GM13976 (cell line): Measurements from ENCODE around the gene IGSF8.

Source experiments
- DNase-seq: peaks from one replicate; pipeline ENCODE4 v3.0.0; 2012; ENCODE audit warnings: low spot score
- in situ Hi-C: fragments of 300-500 bp; cut with MboI; formaldehyde crosslinking; loops from one replicate; pipeline ENCODE4 v1.12.0; 2022; ENCODE audit warnings: low sequenced_read_pairs, mixed read lengths, inconsistent platforms; ENCODE audit not compliant: unreplicated experiment
- TF ChIP-seq, protein P1 (sequence below): IDR thresholded peaks from 2 replicates; pipeline ENCODE4 v1.5.1; 2012; ENCODE audit warnings: borderline replicate concordance, mild to moderate bottlenecking; ENCODE audit not compliant: insufficient read depth; ENCODE audit errors: extremely low read depth, missing control alignments, control extremely low read depth

The IGSF8 gene

DNA sequence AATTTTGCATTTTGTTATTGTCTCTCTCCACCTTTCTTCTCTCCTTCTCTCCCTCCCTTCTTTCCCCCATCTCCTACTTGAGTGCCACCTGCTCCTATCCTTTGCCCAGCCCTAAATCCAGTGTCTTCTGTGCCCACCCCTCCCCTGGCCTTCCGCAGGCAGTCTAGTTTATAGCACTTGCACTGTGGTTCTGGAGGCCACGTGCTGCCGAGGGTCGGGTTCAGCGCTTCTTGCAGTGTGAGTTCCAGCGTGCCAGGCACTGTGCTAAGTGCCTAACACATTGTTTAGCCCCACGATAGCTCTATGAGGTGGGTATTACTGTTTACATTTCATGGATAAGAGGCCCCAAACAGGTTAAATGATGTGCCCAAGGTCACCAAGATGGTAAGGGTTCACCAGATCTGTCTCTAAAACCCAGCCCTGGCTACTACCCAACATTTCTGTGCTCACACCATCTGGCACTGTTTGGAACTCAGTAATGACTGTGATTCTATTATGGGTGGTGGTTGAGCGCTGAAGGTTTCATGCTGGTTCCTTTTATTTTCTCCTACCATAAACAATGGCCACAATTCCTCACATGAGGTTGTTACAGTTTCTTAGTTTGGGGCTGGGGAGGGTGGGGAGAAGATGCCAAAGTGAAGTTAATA, 38.9 kb upstream of the IGSF8 start:
- in situ Hi-C loops, result no loop called here
- TF ChIP-seq, protein P1, sequence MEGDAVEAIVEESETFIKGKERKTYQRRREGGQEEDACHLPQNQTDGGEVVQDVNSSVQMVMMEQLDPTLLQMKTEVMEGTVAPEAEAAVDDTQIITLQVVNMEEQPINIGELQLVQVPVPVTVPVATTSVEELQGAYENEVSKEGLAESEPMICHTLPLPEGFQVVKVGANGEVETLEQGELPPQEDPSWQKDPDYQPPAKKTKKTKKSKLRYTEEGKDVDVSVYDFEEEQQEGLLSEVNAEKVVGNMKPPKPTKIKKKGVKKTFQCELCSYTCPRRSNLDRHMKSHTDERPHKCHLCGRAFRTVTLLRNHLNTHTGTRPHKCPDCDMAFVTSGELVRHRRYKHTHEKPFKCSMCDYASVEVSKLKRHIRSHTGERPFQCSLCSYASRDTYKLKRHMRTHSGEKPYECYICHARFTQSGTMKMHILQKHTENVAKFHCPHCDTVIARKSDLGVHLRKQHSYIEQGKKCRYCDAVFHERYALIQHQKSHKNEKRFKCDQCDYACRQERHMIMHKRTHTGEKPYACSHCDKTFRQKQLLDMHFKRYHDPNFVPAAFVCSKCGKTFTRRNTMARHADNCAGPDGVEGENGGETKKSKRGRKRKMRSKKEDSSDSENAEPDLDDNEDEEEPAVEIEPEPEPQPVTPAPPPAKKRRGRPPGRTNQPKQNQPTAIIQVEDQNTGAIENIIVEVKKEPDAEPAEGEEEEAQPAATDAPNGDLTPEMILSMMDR, result no peak
- DNase-seq, result no peak

DNA sequence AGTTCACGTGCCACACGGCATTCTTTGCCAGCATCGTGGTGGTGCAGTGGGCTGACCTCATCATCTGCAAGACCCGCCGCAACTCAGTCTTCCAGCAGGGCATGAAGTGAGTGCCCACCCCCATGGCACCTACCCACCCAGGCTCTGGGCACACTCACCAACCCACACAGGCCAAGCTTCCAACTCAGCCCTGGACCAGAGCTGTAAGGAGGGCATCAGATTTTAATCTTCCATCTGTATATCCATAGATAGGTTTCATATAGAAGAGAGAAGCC, 38.4 kb upstream of the IGSF8 start:
- TF ChIP-seq, protein P1, result no peak
- in situ Hi-C loops, result no loop called here
- DNase-seq, result no peak

DNA sequence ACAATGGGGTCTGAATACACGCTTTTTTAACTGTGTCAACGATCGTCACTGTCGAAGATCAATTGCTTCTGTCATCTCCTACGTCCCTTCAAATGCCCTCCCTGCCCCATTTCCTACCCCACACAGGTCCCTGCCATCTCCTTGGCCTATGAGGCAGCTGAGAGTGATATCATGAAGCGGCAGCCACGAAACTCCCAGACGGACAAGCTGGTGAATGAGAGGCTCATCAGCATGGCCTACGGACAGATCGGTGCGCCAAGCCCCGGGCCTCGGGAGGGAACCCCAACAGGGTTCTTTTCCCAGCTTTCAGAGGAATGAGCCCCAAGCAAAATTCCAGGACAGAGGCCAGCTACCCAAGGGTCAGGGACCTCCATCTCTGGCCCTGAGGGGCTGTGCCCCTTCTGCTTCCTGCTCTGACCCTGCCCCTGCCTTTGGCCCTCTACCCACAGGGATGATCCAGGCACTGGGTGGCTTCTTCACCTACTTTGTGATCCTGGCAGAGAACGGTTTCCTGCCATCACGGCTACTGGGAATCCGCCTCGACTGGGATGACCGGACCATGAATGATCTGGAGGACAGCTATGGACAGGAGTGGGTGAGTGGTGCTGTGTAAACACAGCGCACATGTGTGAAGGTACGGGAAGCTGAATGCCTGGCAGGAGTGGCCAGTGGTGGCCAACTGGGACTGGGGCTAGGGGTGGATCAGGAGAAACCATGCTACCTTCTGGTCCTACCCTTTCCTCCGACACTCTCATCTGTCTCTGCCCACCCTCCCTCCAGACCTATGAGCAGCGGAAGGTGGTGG, 37.9 kb upstream of the IGSF8 start:
- in situ Hi-C loops, result no loop called here
- TF ChIP-seq, protein P1, result no peak
- no peak for DNase-seq

DNA sequence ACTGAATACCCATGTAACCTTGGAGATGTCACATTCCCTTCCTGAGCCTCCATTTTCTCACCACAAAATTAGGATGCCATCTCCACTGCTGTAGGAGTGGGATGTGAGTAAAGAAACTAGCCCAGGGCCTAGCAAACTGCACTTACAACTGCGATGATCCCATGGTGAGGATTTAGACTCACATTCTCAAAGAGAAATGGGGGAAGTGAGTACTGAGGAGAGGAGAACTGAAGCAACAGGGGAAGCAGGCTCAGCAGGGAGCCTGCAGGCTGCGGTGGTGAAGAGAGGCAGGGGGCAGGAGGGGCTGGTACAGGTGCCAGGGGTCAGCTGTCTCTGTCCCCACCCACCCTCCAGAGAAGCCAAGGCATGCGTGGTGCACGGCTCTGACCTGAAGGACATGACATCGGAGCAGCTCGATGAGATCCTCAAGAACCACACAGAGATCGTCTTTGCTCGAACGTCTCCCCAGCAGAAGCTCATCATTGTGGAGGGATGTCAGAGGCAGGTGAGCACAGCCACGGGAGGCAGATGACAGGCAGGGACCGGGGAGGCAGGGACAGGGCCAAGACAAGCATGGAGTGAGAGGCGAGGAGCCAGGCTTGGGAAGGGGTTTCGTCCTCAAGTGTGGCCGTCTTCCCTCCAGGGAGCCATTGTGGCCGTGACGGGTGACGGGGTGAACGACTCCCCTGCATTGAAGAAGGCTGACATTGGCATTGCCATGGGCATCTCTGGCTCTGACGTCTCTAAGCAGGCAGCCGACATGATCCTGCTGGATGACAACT, 36.6 kb upstream of the IGSF8 start:
- TF ChIP-seq, protein P1, result no peak
- in situ Hi-C loops, result no loop called here
- no peak for DNase-seq

DNA sequence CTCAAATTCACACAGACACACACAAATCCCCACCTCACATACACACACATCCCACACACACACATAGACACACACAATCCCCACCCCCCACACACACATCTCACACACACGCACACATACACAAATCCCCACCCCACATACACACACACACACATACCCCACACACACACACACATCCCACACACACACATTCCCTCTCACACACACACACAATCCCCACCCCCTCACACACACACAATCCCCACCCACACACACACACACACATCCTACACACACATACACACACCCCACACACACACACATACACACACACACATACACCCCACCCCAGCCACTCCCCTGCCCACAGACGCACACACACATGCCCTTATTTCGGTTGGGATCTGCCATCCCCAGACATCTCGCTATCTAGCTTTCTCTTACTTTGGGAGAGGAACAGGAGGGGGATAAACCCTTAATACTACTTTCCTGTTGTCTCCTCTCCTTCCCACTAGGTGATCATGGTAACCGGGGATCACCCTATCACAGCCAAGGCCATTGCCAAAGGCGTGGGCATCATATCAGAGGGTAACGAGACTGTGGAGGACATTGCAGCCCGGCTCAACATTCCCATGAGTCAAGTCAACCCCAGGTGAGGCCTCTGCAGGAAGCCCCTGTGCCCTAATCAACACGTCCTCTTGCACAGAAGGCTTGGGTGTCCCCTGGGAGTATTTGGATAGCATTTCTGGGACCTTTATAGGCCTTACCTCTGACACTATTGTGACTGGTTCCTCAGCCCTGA, 35.8 kb upstream of the IGSF8 start:
- DNase-seq, result no peak
- TF ChIP-seq, protein P1, result no peak
- in situ Hi-C loops, result no loop called here
